Spleen (tissue), 7 donors: ENCODE results near the gene L1CAM.

Experiments
- POLR2A ChIP-seq, 3 donors: fragments of 450-650 bp; IDR thresholded peaks; one replicate each; pipeline ENCODE4 v1.5.1; 2017; ENCODE audit warnings: antibody characterized with exemption in 3 of 3, mild to moderate bottlenecking in 1 of 3
- POLR2AphosphoS5 ChIP-seq, 3 donors: sonication (generic); formaldehyde crosslinking; IDR thresholded peaks; one replicate each; pipeline ENCODE4 v1.5.1; 2017; ENCODE audit warnings: antibody characterized with exemption in 3 of 3
- TF ChIP-seq, protein P1 (sequence below), 11 experiments: fragments of 200-600 bp in 7 of 11; fragments of 450-650 bp in 4 of 11; sonication (generic) in 4 of 11; IDR thresholded peaks in 8 of 11; conservative IDR thresholded peaks in 3 of 11; 1 replicate in 7 of 11; 2 replicates in 4 of 11; pipeline versions ENCODE4 v1.4.0 to v1.8.0; 2016 to 2021; ENCODE audit warnings: antibody characterized with exemption in 11 of 11, inconsistent platforms in 4 of 11, mild to moderate bottlenecking in 1 of 11
- donor health status: DM: no; HTN: no; CAD: no; lungs with moderate emphysema.
- donor health status: DM: no; HTN: no; CAD: no.
- donor health status: DM: no; HTN: no; CAD: no.

DNA sequence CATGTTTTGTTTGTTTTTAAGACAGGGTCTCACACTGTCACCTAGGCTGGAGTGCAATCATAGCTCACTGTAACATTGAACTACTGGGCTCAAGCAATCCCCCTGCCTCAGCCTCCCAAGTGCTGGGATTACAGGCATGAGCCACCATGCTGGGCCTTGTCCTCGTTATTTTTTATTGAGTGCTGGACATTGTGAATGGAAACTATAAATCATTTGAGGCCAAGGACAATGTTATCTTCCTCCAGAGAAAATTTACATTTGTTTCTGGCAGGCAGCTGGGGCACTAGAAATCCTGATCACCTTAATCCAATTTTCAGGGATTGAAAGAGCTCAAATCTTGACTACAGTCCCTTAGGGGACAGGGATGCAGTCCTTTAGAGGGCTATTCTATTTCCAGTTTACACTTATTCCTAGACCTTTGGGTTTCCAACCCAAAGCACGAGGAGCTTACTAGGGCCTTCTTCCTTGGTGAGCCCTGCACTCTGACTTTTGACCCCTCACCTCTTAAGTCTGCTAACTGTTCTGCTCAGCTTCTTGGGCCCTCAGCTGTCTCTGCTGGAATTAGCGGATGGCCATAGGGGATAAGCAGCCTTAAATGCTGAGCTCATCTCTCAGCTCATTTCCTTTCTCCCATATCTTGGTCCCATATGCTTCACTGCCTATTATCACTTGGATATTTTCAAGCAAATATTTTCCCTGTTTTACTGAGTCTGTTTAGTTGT lies 32.6 kb downstream of the L1CAM start:
- TF ChIP-seq POLR2A (IDR thresholded peaks at IDR 0.05) (no peak), POLR2AphosphoS5 (IDR thresholded peaks at IDR 0.05) (no peak)
- TF ChIP-seq, protein P1, sequence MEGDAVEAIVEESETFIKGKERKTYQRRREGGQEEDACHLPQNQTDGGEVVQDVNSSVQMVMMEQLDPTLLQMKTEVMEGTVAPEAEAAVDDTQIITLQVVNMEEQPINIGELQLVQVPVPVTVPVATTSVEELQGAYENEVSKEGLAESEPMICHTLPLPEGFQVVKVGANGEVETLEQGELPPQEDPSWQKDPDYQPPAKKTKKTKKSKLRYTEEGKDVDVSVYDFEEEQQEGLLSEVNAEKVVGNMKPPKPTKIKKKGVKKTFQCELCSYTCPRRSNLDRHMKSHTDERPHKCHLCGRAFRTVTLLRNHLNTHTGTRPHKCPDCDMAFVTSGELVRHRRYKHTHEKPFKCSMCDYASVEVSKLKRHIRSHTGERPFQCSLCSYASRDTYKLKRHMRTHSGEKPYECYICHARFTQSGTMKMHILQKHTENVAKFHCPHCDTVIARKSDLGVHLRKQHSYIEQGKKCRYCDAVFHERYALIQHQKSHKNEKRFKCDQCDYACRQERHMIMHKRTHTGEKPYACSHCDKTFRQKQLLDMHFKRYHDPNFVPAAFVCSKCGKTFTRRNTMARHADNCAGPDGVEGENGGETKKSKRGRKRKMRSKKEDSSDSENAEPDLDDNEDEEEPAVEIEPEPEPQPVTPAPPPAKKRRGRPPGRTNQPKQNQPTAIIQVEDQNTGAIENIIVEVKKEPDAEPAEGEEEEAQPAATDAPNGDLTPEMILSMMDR (IDR thresholded peaks at IDR 0.05 in 8 of 11, conservative IDR thresholded peaks at IDR 0.05 in 3 of 11) = no peak
